Activated naive CD4-positive, alpha-beta T cell (primary cell): ENCODE results near the gene TBK1.
"Not testable (repeated sequence)": the region's sequence is repeated elsewhere in the genome, so short reads cannot be mapped to it uniquely, and the experiment has no call there.

Experiments used
- DNase-seq, 4 experiments: peaks; one replicate each; lab custom pipeline; 2025; lab: John Stamatoyannopoulos, UW

TBK1 gene

DNA sequence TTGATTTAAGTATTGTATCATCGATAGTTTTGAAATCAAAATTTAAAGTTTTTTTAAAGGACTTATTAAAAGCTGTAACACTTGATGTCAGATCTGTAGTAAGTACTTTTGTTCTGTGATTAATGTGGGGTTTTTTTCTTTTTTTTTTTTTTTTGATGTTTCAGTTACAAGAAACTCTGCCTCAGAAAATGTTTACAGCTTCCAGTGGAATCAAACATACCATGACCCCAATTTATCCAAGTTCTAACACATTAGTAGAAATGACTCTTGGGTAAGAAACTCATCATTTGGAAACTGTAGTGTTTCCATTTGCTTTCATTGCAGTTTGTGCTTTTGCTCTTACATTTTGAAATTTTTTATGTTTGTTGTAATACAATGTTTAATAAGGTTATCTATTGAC lies 45.6 kb downstream of the TBK1 start:
- no peak for DNase-seq

DNA sequence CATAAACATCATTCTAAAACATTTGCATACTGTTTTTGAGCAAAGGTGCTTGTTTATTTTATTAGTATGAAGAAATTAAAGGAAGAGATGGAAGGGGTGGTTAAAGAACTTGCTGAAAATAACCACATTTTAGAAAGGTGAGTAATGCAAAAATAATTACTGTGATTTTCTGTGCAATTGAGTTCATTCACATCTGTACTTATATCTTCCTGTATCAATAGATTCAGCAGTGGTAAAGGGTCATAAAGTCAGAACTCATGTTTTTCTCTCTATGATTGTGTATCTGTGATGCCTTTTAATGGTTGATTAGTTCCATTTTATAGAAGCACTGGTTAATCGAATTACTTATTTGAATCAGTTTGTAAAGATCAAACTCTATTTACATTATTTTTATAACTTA lies 46.0 kb downstream of the TBK1 start:
- DNase-seq: no peak

DNA sequence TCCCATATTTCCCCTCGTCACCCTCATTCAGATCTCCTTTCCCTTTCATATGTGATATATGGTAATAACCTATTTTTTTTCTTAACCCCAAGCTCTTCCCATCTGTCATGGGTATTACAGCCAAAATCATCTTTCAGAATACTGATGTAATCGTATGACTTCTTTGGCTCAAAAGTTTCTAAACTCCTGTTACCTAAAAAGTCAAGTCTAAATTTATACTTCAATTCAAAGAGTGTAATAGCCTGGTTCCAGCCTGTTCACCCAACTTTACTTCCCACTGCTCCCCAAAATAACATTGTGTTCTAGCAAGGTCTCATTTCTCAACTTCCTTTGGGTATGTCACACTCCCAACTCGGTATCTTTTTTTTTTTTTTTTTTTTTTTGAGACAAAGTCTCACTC lies 48.5 kb downstream of the TBK1 start:
- DNase-seq: no peak

DNA sequence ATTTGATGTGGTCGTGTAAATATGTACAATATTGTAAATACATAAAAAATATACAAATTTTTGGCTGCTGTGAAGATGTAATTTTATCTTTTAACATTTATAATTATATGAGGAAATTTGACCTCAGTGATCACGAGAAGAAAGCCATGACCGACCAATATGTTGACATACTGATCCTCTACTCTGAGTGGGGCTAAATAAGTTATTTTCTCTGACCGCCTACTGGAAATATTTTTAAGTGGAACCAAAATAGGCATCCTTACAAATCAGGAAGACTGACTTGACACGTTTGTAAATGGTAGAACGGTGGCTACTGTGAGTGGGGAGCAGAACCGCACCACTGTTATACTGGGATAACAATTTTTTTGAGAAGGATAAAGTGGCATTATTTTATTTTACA lies 49.6 kb downstream of the TBK1 start:
- no peak for DNase-seq

DNA sequence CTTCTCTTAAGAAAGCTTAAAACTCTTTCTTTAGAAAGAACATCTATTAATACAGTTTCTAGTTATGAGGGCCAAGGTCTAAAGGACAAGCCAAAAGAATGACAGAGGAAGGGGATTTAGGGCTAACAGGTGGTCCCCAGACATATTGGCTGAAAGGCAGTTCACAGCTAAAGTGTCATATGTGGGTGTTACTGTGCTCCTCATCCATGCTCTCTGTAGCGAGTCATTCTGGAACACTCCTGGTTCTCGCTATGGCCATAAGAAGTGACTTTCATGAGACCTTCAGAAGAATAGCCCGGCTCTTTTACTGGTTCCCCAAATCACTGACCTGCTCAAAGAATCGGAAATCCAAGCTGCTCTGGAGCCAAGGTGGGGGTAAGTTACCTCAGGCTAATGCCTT lies 55.0 kb downstream of the TBK1 start:
- no peak for DNase-seq

DNA sequence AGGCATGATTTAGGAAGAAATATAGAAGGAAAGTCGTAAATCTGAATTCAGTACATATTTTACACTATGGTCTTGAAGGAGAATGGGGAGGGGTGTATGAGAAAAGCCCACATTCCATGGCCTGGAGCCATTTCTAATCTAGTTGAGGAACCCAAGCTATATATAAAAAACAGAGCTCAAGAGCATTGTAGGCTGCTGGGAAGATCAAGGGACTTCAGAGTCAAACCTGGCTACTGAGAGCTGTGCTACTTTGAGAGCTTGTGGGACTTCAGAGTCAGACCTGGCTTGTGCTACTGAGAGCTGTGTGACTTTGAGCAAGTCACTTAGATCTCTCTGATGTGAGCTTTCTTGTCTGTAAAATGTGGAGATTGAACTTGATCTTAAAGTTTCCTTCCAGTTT lies 58.7 kb downstream of the TBK1 start:
- no peak for DNase-seq

DNA sequence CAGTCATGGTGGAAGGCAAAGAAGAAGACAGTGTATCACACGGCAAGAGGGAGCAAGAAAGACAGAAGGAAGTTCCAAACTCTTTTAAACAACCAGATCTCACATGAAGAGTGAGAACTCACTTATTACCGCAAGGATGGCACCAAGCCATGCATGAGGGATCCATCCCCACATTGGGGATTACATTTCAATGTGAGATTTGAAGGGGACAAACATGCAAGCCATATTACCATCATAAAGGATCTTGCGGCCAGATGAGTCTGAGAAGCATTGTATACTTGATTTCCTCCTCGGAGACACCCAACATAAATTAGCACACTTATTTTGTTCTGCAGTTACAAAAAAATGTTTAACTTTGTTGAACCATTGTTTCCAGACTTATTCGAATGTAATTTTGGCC lies 66.5 kb downstream of the TBK1 start:
- no peak for DNase-seq

DNA sequence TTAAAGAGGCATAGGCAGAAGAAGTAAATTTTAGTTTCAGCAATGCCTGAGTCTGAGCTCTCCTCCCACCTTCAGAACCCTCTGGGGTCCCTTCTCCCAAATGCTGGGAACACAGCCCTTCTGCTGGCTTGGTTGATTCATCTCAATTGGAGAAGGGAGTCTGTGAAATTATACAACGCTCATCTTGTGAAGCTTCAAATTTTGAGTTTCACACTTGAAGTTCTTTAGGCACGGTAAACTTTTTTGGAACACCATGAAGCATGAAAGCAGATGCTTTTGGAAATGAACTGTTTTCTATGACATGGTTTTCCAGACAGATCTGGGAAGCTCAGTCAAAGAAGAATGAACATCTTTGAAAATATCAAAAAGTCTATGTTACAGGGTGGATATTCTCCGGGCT lies 69.9 kb downstream of the TBK1 start:
- DNase-seq: no peak

DNA sequence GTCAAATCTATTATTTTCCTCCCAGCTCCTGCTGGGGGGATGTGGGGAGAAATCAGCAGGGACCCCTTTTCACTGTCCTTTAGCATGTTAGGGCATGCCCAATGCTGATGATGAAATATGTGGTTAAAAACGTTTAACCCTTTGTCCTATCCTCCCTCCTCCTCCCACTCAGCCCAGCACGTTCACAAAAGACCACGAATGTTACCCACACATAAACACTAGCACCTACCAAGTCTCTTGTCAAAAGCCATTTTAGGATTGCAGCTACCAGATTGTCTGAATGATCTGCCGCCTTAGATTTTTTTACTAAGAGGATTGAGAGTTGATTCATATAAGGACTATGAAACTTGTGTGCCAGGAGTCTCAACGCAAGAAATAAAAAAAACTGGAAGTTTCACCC lies 70.4 kb downstream of the TBK1 start:
- DNase-seq: no peak

DNA sequence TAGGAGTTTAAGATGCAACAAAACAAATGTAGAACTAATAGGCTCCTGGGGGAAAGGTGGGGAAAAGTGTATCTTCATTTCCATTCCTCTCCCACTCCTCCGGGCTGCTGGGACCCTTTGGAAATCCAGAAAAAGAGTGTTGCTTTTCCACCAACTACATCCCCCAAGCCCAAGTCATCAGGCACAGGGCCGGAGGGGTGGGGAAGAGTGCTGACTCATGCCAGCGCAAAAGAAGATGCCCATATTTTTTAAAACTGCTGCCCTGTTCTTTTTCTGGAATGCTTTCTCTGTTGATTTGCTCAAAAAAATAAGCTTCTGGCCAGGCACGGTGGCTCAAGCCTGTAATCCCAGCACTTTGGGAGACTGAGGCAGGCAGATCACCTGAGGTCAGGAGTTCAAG lies 70.9 kb downstream of the TBK1 start:
- DNase-seq: no peak

DNA sequence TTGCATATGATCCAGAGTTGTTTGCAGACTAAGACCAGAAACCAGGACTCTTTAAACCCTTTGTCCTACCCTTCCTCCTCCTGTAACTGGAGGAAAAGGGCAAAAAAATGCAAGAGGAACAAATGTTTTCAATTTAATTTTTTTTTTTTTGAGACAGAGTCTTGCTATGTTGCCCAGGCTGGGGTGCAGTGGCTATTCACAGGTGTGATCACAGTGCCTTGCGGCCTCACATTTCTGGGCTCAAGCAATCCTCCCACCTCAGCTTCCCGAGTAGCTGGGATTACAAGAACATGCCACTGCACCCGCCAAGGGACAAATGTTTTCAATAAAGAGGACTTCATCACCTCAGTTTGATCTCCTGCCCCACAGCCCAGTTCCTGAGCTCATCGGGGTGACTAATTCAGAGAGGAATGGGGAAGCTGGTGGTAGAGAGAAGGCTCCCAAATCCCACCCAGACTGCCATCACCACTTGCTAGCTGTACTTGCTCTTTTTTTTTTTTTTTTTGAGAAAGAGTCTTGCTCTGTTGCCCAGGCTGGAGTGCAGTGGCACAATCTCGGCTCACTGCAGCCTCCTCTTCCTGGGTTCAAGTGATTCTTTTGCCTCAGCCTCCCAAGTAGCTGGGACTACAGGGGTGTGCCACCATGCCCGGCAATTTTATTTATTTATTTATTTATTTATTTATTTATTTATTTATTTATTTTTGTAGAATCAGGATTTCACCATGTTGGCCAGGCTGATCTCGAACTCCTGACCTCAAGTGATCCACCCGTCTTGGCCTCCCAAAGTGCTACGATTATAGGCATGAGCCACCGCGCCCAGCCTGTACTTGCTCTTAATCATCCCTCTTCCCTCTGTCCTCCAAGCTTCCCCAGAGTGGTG lies 71.9 kb downstream of the TBK1 start:
- not testable (repeated sequence) for DNase-seq

DNA sequence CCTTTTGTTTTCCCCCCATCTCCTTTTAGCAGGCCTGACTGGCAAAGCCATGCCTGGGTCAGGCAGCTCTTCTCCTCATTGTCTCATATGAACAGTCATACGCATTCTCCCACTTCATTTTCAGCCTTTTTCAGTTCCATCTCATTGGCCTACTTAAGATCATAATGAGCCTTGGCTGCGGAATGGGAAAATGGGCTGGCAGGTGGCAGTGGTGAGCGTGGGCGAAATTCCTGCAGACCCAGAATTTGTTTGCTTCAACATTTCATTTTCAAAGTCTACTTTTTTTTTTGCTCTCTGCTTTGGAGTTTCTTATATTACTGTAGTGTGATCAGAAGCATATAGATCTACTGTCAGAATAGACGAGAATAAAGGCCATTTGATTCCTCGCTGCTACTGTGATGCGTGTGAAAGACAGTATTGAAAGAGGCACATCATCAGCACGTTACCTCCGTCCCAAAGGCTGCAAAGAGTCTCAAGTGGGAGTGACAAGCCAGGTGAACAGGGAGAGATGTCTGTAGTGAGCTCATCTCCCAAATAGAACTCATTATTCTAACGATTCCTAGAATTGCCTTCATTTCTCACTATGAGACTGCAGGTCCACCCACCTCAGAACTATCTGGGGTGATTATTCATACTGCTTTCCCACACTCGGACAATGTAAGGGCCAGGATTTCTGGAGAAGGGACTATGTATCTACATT lies 73.7 kb downstream of the TBK1 start:
- DNase-seq: no peak

DNA sequence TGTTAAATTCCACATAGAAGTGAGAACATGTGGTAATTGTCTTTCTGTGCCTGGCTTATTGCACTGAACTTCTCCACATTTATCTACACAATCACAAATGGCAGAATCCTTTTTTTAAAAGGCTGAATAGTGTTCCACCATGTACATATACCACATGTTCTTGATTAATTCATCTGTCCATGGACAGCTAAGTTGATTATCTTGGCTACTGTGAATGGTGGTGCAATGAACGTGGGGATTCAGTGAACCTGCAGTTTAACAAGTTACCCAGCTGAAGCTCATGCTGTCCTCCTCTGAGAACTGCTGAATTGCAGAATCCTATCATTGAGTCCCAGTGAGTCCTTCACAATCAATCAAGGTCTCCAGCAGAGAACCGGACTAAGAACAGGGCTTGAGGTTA lies 74.9 kb downstream of the TBK1 start:
- DNase-seq: no peak

DNA sequence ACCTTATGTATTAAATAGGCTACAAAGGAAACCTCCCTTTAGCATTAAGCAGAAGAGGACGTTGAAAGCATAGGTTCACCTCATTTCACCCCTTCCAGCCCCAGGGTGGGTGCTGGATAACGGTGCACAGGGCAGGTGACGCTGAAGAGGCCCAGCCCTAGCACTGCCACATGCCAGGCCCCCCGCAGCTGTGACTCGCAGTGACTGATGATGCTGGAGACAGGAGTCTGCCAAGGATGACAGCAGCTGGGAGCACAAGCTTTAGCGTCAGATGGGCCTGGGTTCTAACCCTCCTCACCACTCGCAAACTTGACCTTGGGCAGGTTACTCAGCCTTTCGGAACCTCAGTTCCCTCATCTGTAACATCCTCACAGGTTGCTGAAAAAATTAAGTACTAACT lies 76.7 kb downstream of the TBK1 start:
- no peak for DNase-seq

DNA sequence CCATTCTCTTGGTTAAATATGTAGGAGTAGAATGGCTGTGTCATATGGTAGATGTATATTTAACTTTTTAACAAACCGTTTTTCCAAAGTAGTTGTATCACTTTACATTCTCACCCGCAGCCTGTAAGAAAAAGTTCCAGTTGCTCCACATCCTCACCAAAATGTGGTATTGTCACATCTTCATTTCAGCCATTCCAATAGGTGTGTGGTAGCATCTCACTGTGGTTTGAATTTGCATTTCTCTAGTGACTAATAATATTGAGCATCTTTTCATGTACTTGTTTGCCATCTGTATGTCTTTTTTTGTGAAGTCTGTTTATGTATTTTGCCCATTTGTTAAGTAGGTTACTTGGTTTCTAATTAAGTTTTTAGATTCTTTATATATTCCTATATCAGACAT lies 78.6 kb downstream of the TBK1 start:
- DNase-seq: no peak

DNA sequence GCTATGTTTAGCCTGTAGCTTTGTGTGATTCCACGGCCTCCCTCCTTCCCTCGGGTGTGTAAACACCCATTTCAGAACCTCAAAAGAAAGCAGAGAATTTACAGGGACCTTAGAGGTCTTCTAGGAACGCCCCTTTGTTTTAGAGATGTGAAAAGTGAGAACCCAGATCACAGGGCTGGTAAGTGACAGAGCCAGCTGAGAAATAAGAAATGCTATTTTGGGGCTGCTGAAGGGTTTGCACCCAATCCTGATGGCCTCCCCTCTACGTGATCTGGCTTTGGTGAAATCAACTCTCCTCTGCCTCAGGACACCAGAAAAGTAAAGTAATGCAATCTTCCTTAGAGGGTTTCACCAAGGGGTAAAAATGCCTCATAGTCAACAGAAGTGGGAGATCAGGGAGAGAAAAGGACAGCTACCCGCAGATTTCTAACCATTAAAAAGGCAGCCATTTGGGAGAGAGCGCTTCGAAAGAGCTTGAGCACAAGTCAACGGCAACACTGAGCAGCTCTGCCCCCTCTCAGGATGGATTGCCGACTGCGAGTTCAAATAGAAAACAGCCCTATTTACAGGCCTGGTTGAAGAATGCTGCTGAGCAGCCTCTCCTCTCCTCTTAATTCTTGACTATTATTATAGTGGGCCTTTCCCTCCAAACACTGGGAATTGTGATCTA lies 79.9 kb downstream of the TBK1 start:
- DNase-seq: no peak

DNA sequence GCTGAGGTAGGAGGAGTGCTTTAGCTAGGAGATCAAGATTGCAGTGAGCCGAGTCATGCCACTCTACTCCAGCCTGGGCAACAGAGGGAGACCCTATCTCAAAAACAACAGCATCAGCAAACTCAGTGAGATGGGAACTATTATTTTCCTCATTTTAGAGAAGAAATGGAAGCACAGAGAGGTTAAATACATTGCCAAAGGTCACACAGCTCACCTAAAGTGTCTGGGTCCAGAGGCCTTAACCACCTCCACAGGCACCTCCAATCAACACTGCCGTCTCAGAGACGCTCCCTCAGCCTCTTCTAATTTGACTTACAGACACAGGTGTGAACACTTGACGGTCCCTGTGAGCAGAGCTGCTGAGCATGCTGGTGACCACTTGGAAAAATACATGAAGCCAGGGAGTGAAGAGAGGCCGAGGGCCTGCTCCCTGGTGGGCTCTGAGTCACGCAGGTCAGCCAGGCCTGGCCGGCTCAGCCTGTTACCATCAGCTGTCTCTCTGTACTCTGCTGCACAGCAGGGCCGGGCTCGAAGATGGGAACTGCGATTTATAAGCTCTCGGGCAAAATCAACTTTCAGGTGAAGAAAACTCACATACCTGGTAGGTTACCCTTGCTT lies 80.9 kb downstream of the TBK1 start:
- no peak for DNase-seq

DNA sequence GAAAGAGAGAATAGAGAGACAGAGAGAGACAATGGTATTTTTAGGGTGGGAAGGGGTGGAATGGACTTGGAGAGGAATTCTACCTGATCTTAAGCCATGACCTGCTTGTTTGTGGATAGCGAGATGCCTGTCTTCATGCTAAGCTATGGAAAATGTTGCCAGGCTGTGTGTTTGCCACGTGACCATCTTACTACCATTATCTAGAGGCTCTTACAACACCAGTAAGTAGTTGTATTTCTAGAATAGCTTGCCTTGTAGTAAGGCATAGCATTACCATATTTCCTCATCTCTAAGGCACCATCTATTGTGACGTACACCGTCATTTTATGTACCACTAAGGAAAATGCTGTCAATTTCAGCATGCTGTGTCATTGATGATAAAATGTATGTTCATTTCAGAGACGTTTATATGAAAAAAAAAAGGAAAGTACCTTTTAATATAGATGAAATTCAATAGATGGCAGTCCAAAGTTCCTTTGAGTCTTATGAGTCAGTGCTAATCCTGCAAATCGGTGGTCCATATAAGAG lies 82.8 kb downstream of the TBK1 start:
- no peak for DNase-seq

DNA sequence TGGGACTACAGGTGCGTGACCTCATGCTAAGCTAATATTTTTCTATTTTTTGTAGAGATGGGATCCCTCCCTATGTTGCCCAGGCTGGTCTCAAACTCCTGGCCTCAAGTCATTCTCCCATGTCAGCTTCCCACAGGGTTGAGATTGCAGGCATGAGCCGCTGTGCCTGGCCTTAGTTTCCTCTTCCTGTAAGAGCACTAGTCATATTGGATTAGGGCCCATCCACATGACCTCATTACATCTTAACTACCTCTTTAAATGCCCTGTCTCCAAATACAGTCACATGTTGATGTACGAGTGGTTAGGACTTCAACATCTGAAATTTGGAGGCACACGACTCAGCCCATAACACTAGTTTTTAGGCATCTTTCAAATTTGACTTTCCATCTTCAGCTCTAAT lies 86.2 kb downstream of the TBK1 start:
- no peak for DNase-seq

DNA sequence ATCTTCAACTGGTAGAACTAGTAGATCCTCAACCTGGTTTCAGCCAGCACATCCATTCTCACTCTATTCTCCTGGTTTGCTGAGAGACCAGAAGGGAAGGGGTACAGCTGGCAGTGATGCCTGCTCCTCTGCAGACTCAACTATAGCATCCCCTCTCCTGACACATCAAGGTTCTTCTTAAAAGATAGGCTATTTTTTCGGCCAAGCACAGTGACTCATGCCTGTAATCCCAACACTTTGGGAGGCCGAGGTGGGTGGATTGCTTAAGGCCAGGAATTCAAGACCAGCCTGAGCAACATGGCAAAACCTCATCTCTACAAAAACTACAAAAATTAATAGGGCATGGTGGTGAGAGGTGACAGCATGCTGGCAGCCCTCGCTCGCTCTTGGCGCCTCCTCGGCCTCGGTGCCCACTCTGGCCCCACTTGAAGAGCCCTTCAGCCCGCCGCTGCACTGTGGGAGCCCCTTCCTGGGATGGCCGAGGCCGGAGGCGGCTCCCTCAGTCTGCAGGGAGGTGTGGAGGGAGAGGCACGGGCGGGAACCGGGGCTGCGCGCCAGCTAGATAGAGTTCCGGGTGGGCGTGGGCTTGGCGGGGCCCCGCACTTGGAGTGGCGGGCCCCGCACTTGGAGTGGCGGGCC lies 90.6 kb downstream of the TBK1 start:
- not testable (repeated sequence) for DNase-seq

DNA sequence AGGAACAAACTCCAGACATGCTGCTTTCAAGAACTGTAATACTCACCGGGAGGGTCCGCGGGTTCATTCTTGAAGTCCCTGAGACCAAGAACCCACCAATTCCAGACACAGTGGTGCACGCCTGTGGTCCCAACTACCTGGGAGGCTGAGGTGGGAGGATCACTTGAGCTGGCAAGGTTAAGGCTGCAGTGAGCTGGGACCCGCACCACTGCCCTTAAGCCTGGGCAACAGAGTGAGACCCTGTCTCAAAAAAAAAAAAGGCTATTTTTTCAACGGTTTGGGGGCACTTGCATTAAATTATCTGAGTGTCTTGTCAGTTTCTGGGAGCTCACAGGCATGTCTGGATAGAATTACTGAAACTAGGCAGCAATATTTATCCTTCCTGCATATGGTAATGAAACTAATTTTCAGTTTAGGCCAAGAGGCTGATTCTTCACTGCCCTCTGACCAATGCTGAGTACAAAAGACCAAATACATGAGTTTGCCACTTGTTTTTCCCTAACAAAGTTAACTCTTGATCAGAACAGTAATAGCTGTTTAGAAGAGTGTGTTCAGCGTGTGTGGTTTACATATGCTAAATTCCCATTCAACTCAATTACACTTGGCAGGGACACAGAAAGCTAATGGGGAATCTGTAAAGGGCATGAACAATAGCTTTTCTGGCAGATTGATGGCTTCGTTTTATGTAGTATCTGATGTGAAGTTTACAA lies 92.6 kb downstream of the TBK1 start:
- no peak for DNase-seq
